ENCODE results near the gene ZMIZ1. TPM values are rescaled to one million over a fixed set of nuclear protein-coding genes. Genes with fewer than 3 reads are reported as not detected.
"Not testable (repeated sequence)": the region's sequence is repeated elsewhere in the genome, so short reads cannot be mapped to it uniquely, and the experiment has no call there.

ZMIZ1 gene
- total RNA-seq, 1 donor from 2014 or later = 85.2 TPM

DNA sequence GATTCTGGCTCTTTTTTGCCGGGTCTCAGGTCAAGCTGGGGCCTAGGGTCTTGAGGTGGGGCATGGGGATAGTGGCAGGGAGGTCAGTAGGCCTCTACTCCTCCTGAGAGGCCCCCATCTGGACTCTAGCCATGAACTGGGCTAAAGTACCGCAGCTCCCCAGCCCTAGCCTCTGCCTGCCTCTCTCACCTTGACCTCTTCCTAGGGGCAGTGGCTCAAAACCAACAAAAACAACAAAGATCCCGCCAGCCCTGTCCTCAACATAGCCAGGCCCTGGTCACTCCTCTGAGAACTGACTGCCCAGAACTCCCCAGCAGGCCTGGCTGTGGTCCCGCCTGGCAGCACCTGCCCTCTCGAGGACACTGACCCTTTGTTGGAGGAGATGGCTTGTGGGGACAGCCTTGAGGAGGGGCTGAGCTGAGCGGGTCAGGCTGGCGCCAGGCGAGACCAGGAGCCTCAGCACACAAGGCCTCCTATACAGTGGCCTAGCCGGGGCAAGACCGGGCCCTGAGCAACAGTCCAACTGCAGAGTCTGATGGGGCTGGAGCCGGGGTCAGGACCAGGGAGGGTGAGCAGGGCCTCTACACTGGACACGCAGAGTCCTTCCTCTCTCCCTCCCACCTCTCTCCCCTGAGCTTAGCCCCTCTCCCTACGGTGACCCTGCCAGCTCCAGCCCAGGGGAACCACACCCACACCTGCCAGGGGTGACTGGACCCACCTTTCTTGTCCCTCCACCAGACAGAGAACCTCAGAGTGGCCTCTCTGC, 266.9 kb downstream of the ZMIZ1 start:
- H3K27ac Mint-ChIP-seq = no peak overlapping the region
- H3K36me3 Mint-ChIP-seq (ENCODE audit: insufficient read depth) = no peaks in the 10 kb centered on the region
- H3K4me3 Mint-ChIP-seq (ENCODE audit: low read depth) = no peak overlapping the region

DNA sequence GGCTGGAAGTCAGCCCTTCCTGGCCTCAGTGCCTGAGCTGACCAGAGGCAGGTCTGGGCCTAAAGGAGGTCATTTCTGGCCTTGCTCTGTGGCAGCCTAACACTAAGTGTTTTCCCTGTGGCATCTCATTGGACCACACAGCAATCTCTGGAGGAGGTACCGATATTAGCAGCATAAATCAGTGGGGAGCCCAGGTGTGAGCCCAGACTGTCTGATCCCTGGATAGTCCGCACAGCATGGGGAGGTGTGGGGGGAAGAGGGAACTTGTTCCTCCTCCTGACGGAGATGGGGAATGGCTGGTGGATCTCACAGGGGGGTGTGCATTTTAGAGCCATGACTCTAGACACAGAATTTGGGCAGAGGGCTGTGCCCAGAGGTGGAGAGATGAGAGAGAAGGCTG, 267.5 kb downstream of the ZMIZ1 start:
- no peak for DNase-seq (ENCODE audit: low spot score, unreplicated experiment)
- no peaks in the 10 kb centered on the region for H3K9me3 Mint-ChIP-seq (ENCODE audit: low read depth)
- peaks cover 19% of the 10 kb centered on the region for H3K27me3 Mint-ChIP-seq
- H3K4me3 Mint-ChIP-seq (ENCODE audit: low read depth) = no peak overlapping the region
- H3K36me3 Mint-ChIP-seq (ENCODE audit: insufficient read depth) = no peaks in the 10 kb centered on the region
- TF ChIP-seq, protein P1, sequence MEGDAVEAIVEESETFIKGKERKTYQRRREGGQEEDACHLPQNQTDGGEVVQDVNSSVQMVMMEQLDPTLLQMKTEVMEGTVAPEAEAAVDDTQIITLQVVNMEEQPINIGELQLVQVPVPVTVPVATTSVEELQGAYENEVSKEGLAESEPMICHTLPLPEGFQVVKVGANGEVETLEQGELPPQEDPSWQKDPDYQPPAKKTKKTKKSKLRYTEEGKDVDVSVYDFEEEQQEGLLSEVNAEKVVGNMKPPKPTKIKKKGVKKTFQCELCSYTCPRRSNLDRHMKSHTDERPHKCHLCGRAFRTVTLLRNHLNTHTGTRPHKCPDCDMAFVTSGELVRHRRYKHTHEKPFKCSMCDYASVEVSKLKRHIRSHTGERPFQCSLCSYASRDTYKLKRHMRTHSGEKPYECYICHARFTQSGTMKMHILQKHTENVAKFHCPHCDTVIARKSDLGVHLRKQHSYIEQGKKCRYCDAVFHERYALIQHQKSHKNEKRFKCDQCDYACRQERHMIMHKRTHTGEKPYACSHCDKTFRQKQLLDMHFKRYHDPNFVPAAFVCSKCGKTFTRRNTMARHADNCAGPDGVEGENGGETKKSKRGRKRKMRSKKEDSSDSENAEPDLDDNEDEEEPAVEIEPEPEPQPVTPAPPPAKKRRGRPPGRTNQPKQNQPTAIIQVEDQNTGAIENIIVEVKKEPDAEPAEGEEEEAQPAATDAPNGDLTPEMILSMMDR (IDR thresholded peaks at IDR 0.05; ENCODE audit: unreplicated experiment) = no peak
- no peaks in the 10 kb centered on the region for H3K4me1 Mint-ChIP-seq (ENCODE audit: low read depth)
- H3K27ac Mint-ChIP-seq = no peak overlapping the region

More for the DNA sequence above, 266.9 kb downstream of the ZMIZ1 start:
- H3K4me1 Mint-ChIP-seq (ENCODE audit: low read depth) = no peaks in the 10 kb centered on the region
- H3K27me3 Mint-ChIP-seq = peaks cover 19% of the 10 kb centered on the region
- H3K9me3 Mint-ChIP-seq (ENCODE audit: low read depth) = no peaks in the 10 kb centered on the region
- TF ChIP-seq, protein P1 (IDR thresholded peaks at IDR 0.05; ENCODE audit: unreplicated experiment) = no peak
- no peak for DNase-seq (ENCODE audit: low spot score, unreplicated experiment)

DNA sequence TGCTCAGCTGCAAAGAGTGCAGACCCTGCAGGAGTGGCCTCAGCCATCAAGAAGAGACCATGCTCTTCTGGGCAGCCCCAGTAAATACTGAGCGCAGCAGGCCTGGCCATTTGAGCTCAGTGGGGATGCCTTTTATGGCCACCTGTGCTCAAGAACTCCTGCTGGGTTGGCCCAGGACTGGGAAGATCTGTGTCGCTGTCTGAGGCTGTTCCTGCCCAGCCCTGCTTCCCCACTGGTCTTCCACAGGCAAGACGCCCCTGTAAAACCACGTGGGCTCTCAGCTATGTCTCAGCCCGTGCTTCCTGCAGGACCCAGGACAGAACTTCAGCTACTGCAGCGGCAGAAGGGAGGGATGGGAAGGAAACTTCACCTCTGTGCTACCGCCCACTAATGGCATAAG, 268.0 kb downstream of the ZMIZ1 start:
- no peak for DNase-seq (ENCODE audit: low spot score, unreplicated experiment)
- Mint-ChIP-seq H3K4me1 (ENCODE audit: low read depth) (peaks cover under 1% of the 10 kb centered on the region), H3K36me3 (ENCODE audit: insufficient read depth) (no peaks in the 10 kb centered on the region), H3K4me3 (ENCODE audit: low read depth) (no peak overlapping the region), H3K27me3 (peaks cover 19% of the 10 kb centered on the region), H3K9me3 (ENCODE audit: low read depth) (no peaks in the 10 kb centered on the region), H3K27ac (no peak overlapping the region)
- TF ChIP-seq, protein P1 (IDR thresholded peaks at IDR 0.05; ENCODE audit: unreplicated experiment) = no peak

DNA sequence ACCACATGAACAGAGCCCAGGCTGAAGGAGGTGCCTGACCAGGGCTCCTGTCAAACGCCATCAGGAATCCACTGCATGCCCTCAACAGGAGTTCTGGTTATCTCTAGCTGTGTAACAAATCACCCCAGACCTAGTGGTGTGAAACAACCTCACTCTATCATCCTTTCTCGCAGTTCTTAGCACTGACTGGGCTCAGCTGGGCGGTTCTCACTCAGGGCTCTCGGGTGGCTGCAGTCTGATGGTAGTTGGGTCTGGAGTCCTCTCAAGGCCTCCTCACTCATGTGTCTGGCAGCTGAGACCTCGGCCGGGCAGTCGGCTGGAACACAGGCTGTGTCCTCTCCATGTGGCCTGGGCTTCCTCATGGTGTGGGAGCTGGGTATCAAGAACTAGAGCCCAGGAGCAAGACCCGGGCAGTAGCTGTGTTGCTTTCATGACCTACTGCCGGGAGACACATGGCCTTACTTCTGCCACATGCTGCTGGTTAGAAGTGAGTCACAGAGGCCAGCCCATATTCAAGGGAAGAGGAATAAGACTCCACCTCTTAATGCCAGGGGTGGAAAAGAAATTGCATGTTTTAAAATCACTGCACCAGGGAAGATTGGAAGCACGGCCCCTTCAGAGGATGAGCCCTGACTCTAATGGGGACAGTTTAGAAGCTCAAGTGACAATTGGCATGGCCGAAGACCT, 269.2 kb downstream of the ZMIZ1 start:
- DNase-seq (ENCODE audit: low spot score, unreplicated experiment); H3K36me3 Mint-ChIP-seq (ENCODE audit: insufficient read depth); H3K9me3 Mint-ChIP-seq (ENCODE audit: low read depth); H3K4me3 Mint-ChIP-seq (ENCODE audit: low read depth): not testable (repeated sequence)
- peaks cover 11% of the 10 kb centered on the region for H3K4me1 Mint-ChIP-seq (ENCODE audit: low read depth)
- H3K27me3 Mint-ChIP-seq = peaks cover 19% of the 10 kb centered on the region
- H3K27ac Mint-ChIP-seq = peak overlapping the region; percentile 52

DNA sequence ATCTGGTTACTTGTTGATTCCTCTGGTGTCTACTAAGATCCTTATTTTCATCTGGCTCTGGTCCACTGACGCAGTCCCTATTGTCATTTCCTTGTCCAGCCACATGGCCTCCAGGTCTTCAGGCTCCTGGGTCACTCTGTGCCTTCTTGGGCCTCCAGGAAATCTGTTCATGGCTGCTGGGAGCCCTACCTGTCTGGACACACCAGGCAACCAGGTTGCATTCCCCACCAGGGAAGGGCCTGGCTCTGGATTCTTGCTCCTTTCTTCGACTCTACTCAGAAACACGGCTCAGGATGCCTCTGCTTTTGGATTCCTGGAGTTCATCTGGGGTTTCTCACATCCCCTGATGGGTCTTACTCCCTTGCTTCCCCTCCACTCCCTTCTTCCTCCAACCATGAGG, 270.5 kb downstream of the ZMIZ1 start:
- peaks cover 17% of the 10 kb centered on the region for H3K27me3 Mint-ChIP-seq
- peaks cover 11% of the 10 kb centered on the region for H3K4me1 Mint-ChIP-seq (ENCODE audit: low read depth)
- H3K36me3 Mint-ChIP-seq (ENCODE audit: insufficient read depth) = no peaks in the 10 kb centered on the region
- no peak for DNase-seq (ENCODE audit: low spot score, unreplicated experiment)
- no peak overlapping the region for H3K4me3 Mint-ChIP-seq (ENCODE audit: low read depth)
- no peak overlapping the region for H3K27ac Mint-ChIP-seq
- TF ChIP-seq, protein P1 (IDR thresholded peaks at IDR 0.05; ENCODE audit: unreplicated experiment) = no peak
- no peaks in the 10 kb centered on the region for H3K9me3 Mint-ChIP-seq (ENCODE audit: low read depth)
